Right ventricle myocardium superior (tissue), 1 donor: ENCODE measurements around the gene ZNF341. TPM values are rescaled to one million over a fixed set of nuclear protein-coding genes. Genes with fewer than 3 reads are reported as not detected.
"Not testable (repeated sequence)": the region's sequence is repeated elsewhere in the genome, so short reads cannot be mapped to it uniquely, and the experiment has no call there.

Experiments used
- ATAC-seq: fragments of 200-7000 bp; cut with Tn5 transposase; one replicate; pipeline ENCODE4 v1.9.1; 2020; ENCODE audit warnings: mild to moderate bottlenecking; ENCODE audit not compliant: poor library complexity
- DNase-seq: peaks from one replicate; pipeline ENCODE4 v3.0.0-alpha.2; 2020
- intact Hi-C: fragments of 100-400 bp; cut with DNase I; formaldehyde crosslinking; loops from one replicate; pipeline ENCODE4 v1.11.2; 2022
- long read RNA-seq: library from polyadenylated mRNA; unstranded; transcript quantifications from one replicate; pipeline ENCODE4 v2.0.0, GENCODE V29; 2021
- total RNA-seq: library from RNA; stranded (reverse); fragmentation: NEBNext Ultra II Directional; extraction: Animal tissue kit (Norgen Biotek cat#: 25700); gene quantifications from one replicate; pipeline ENCODE4 v1.2.1, GENCODE V29; 2021
- donor health status: DM: no; HTN: yes; CAD: no; lungs with severe emphysema.

The ZNF341 gene
- total RNA-seq: 1.9 TPM
- long read RNA-seq, partial matches to known transcripts: 1 of 5 reads
- long read RNA-seq, other reads (novel, unspliced or antisense): 1 of 5 reads

DNA sequence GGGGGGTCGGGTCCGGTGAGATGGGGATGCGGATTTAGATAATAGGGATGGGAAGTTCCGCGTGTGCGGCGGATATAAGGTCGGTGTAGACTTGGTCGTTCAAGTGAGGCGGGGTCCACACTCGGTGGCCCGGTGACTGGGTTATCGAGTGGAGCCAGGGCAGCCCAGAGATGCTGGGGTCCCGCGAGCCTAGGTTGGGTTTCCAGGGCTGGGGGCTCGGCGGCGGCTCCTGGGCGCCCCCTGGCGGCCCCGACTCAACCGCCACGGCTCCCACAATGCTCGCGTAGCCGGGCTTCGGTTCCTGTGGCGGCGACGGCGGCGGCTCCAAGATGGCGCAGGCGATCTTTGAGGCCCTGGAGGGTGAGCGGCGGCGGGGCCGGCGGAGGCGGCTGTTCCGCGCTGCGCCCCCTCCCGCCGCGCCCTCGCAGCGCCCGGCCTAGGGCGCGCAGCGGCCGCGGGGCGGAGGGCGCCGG is at the start of gene ZNF341:
Gene ZNF341, plus strand, starts transcription at position 304 of the 473 bp plus-strand sequence. Its CDS starts 26 bp downstream, at position 330.
- intact Hi-C loops: loop anchor here (10.0 kb wide), 1 partner anchor 277 kb away; no protein-coding TSS in a partner anchor
- DNase-seq: peak; percentile 94
- ATAC-seq: peak; percentile 85

DNA sequence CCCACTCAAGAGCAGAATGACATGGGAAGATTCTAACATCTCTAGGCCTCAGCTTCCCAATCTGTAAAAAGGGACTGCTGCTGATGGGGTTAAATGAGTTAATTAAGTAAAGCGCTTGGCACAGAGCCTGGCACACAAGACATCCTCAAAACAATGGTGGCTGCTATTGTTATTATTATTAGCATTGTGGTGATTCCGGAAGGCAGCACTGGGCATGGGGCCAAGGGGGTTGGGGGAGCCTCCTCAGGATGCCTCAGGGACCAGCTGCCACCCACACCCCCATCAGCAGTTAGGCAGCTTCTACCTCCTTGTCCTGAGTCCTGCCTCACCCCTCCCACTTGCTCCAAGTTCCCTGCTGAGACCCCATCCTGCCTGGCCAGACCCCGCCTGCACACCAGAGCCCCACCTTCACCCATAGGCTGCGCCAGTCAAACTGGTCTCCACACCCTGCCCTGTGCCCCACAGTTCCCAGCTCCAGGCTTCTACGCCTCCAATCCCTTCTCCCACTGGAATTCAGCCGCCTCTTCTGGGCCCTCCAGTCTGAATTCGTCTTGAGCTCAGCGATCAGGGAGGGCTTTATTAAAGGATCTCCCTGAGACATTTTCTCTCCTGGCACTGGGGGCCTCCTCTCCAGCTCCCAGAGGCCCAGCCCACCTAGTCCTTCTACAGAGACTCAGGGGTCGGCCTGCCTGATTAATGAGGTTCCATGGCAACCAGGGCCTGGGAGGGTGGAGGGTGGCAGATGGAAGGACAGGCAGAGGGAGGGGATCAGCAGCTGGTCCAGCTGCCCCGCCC is 47.1 kb upstream of the ZNF341 start:
- intact Hi-C loops: no loop called here
- no peak for ATAC-seq
- DNase-seq: no peak

DNA sequence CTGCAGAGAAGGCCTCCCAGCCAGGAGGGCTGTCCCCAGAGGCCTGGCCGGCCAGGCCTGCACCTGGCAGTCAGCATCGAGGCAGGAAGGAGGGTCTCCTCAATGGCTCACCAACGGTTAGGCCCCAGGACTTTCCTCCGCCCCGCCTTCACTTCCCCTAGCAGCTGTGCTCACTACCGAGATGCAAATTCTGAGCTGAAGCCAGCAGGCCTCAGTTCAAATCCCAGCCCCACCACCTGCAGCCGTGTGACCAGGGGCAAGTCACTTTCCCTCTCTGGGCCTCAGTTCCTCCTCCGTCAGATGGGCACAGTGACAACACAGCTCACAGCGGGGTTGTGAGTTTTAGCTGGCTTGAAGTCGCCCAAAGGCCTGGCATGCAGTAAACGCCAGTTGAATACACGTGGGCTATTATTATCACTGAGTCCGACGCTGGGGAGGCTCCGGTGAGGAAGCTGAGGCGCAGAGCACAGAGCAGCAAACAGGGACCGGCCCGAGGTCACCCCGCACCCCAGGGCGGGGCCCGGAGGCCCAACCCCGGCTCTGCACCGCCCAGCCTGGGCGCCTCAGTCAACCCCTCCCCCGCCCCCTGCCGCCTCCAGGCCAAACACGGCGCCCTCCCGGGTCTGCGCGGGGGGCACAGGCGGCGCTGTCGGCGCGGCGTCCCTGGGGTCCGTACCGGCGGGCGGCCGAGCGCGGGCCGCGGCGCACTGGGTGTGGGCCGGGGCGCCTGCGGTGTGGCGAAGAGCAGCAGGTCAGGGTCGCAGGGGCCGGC is 46.3 kb upstream of the ZNF341 start:
- DNase-seq: no peak
- intact Hi-C loops: no loop called here
- no peak for ATAC-seq

DNA sequence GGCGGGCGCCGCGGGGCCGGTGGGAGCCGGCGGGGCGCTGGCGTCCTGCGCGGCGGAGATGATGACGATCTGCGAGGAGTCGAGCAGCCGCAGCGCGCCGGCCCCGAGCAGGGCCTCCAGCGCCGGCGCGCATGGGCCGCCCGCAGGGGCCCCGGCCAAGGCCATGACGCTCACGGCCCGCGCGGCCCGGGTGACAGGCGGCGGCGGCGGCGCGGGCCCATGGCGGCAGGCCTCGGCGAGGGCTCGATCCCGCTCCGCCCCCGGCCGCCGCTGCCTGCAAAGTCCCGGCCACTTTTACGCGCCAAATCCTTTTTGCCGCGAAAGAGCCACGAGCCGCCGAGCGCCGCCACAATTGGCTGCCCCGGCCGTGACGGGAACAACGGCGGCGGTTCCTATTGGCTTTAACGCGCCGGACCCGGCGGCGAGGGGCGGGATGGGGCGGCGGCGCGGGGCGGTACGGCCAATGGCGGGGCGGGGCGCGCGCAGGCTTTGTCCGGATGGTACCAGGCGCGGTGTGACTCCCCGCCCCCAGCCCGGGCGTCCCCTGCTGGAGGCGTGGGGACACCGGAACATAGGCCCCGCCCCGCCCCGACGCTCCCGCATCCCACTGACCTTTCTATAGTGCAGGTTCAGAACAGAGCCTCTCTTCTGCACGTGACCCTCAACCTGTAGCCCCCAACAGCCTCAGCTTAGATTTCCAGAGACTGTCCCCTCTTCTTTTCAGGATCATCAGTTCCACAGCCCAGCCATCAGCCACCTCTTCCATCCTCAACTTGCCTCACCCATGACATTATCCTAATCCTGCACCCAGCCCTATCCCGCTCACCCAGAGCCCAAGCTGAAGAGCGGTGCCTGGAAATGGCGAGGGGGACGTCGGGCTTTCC is 45.5 kb upstream of the ZNF341 start, which contains the start of gene E2F1:
Gene E2F1, minus strand, starts transcription at position 286 of the 884 bp plus-strand sequence. Its CDS starts 121 bp downstream, at position 165.
- ATAC-seq: peak; percentile 99
- intact Hi-C loops: no loop called here

DNA sequence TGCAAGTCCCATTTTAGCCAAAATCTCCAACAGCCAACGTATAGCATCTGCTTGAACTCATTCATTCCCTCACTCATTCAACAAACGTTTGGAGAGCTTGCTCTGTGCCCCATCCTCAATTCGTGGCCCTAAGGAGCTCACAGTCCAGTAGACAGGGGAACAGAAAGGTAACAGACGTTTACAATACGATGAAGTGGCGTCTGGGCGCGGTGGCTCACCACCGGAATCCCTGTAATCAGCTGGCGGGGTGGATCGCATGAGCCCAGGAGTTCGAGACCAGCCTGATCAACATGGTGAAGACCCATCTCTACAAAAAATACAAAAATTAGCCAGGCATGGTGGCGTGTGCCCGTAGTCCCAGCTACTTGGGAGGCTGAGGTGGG is 44.8 kb upstream of the ZNF341 start:
- DNase-seq: no peak
- intact Hi-C loops: no loop called here
- ATAC-seq: no peak

More for the DNA sequence above, 45.5 kb upstream of the ZNF341 start, which contains the start of gene E2F1:
- peak; percentile 98 for DNase-seq

DNA sequence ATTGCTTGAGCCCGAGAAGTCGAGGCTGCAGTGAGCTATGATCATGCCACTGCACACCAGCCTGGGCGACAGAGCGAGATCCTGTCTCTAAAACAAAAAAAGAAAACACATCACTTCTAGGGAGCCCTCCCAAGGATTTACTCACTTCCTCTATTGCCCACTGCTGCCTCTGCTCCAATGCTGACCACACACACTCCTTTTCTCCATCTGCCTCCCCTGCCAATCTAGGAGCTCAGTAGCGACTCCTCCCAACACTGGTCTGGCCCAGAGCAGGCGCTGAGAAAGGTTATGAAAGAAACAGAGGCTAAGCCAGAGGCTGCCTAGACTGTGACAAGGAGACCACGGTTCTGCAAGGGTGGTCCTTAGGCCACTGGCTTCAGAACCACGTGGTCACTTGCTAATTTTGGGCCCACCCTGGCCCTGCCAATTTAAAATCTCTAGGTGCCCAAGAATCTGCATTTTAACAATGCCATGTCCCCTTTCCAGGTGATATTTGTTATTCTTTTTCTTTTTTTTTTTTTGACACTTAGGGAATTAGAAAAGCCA is 44.4 kb upstream of the ZNF341 start:
- ATAC-seq: no peak
- DNase-seq: no peak
- intact Hi-C loops: no loop called here

DNA sequence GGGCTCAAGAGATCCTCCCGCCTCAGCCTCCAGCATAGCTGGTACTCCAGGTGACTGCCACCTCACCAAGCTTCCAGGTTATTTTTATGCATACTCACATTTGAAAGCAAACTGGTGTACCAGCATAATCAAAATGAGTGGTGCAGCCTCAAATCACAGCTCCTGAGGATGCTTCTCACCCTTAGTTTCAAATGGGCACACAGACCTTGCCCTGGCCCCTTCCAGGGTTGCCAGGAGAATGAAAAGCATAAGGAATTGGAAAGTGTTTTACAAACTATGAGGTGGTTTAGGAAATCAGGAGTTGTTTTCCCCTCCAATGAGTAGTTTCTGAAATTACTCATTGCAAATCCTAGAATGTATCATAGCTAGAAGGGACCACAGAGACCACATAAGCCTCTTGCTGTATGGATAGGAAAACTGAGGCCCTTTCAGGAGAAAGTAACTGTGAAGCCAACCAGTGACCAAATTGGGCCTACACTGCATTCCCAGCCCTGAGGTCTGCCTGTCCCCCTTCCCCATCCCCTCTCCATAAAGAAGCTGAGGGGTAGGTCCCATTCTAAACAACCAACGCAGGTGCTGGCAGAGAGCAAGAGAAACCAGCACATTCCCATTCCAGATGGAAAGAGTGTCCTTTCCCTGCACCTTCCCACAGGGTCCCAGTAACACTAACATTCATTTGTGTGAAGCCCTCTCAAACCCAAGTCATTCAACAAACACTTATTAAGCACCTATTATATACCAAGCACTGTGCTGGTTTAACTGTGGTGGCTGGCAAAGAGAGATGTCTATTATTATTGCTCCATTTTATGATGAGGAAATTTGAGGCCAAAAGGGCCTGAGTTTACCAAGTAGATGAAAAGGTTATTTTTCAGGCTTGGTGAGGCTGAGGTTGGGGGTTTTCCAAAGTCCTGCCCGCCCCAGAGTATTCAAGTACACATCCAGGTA is 43.5 kb upstream of the ZNF341 start:
- intact Hi-C loops: no loop called here
- ATAC-seq: no peak

DNA sequence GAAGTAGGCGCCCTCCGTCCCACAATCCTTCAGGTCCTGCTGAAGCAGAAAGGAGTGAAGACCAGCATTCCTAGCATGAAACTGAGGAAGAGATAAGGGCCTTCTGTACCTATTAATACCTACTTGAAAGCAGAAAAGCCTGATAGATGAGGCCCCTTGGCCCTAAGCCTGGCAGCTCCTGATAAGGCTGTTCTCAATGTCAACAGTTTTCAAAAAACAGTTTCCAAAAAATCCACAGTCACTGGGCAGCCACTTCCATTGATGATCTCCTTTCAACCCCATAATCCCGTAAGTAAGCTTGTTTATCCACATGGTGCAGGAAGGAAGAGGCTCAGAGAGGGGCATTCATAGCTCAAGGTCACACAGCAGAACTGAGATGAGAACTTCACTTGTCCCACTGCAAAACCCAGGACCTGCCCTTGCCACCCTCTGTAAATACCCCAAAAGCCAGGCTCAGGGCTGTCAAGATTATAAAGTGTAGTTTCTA is 42.8 kb upstream of the ZNF341 start:
- ATAC-seq: peak; percentile 7
- intact Hi-C loops: no loop called here
- DNase-seq: no peak

More for the DNA sequence above, 43.5 kb upstream of the ZNF341 start:
- DNase-seq: no peak

DNA sequence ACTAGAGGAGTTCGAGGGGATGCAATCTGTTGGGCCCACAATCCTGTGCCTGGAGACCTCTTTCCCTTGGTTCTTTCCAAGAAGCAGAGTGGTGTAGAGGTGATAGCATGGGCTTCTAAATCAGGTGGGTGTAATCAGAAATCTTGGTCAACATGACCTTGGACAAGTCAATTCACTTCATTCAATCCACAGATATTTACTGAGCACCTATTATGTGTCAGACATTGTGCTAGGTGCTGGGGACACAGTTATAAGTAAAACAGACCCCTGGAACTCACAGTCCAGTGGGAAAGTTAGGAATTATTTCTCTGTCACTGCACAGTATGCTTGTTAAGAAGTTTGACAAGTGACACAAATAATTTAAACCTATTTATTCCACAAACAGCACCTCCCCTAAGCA is 42.3 kb upstream of the ZNF341 start:
- no peak for ATAC-seq
- intact Hi-C loops: no loop called here
- no peak for DNase-seq

DNA sequence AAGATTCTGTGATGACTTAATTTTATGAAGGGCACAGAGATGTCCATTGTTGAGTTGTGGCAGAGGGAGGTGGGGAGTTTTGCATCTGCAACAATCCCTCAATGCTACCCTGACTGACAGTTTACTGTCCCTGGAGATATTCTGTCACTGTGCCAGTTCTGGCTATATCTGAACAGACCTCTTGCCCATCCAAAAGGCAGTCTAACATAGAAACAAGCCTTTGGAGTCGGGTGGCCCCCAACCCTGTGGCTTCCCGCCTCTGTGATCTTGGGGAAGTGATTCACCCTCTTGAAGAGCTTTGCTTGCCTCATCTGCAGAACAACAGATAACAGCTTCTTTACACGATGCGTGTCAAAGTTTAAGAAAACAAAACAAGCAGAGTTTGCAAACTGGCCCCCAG is 41.8 kb upstream of the ZNF341 start:
- no peak for ATAC-seq
- no peak for DNase-seq
- intact Hi-C loops: no loop called here

DNA sequence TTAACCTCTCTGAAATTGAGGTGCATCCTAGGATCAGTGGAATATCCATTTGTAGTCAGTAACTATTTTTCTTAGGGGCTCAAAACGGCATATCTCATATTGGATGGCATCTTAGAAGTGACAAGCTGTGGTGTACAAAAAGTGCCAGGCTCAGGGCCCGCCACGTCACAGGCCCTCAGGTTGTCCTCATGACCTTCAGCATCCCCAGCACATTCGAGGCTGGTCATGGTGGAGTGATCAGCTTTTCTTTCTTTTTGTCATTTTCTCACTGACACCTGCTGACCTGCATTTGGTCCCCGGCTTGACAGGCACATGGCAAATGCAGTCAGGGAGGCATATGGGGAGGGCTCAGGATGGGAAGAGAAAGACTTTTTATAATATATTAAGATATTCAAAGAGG is 38.5 kb upstream of the ZNF341 start:
- DNase-seq (no peak), ATAC-seq (no peak)
- intact Hi-C loops: no loop called here

DNA sequence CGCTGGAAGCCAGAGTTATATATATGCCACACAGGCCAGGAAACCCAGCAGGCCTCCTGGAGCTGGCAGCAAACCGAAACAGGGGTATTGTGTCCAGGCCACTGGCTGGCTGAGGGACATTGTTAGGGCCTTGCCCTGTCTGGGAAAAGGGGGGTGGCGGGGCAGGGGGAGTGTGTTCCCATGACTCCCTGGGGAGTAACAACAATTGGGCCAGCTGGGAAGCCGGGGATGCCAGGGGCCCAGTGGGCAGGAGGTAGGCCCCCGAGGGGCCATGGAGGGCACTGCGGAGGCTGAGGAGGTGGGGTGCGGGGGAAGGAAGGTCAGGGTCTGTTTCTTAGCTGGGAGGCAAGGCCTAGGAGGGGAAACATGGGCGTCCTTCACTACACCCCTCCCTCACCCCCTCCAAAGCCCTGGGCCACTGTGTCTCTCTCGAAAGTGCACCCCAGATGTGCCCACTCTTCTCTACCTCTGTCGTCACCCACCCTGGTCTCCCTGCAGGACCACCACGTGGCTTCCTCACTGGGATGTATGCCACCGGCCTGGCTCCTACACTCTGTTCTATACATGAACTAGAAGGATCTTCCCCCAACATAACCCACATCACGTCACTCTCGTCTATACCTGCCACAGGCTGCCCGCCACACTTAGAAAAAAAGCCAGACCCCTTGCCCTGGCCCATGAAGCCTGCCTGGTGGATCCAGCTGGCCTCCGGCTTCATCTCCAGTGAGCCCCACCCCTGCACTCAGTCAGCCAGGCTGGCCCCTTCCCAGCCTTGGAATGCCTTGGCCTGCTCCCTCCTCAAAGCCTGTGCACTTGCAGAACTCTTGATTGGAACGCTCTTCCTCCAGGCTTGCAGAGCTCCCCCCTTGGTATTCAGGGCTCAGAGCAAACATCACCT is 37.8 kb upstream of the ZNF341 start:
- DNase-seq (peak; percentile 73), ATAC-seq (peak; percentile 73)
- intact Hi-C loops: no loop called here

DNA sequence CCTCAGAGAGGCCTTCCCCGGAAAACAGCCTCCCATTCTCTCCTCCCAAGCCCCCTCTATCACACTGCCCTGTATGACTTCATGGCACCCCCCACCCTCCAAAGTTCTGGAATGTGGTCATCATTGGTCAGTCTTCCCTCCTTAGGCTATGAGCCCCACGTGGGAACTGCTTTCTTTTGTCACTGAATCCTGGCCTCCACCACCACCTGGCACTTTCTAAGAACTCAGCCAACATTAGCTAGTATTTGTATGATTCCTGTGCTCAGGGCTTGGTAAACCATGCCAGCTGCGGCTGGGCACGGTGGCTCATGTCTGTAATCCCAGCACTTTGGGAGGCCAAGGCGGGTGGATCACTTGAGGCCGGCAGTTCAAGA is 37.2 kb upstream of the ZNF341 start:
- ATAC-seq (no peak), DNase-seq (no peak)
- intact Hi-C loops: no loop called here

DNA sequence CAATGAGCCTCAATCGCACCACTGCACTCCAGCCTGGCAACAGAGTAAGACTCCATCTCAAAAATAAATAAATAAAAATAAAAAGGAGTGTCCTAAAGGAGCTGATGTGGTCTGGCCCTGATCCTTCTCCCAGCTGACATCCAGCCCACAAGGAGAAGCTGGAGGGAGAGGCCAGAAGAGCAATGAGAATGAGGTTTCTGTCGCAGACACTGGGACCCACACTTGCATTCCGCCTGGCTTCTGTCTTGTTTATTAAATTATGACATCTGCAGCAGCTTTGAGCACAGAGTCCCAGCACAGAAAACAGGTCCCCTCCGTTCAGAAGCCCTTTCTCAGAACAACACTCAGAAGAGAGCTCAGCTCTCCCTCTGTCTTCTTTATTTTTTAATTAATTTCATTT is 35.3 kb upstream of the ZNF341 start:
- DNase-seq (no peak), ATAC-seq (no peak)
- intact Hi-C loops: no loop called here

DNA sequence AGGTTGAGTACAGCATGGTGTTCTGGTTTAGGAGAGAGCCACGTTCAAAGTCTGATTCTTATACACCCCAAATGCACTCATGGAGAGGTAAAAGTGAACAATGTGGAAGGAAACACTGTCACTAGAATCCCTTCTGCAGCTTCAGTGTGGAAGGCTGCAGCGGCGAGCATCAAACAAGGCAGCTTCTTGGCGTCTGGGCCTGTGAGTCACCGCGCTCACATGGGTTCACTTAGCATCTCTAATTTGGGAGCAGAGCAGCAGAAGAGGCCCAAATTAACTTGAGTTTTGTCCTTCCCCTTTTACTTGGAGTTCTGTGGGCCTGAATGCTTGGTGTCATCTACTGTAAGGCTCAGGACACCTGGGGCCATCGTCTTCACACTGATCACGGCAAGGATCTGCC is 34.7 kb upstream of the ZNF341 start:
- DNase-seq (peak; percentile 70), ATAC-seq (peak; percentile 81)
- intact Hi-C loops: no loop called here

DNA sequence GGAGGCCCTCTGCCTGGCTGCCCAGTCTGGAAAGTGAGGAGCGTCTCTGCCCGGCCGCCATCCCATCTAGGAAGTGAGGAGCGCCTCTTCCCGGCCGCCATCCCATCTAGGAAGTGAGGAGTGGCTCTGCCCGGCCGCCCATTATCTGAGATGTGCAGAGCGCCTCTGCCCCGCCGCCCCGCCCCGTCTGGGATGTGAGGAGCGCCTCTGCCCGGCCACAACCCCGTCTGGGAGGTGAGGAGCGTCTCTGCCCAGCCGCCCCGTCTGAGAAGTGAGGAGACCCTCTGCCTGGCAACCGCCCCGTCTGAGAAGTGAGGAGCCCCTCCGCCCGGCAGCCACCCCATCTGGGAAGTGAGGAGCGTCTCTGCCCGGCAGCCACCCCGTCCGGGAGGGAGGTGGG is 32.8 kb upstream of the ZNF341 start:
- ATAC-seq, intact Hi-C loops, DNase-seq: not testable (repeated sequence)
